WTC11 (cell line): Measurements from ENCODE around the gene KRT33A. TPM values are rescaled to one million over a fixed set of nuclear protein-coding genes. Genes with fewer than 3 reads are reported as not detected.

Experiments used
- ATAC-seq: fragments of 200-7000 bp; cut with Tn5 transposase; 2 replicates; pipeline ENCODE4 v1.10.0; 2021; ENCODE audit warnings: mild to moderate bottlenecking, moderate library complexity
- CTCF ChIA-PET: fragments of 300-600 bp; sonication (Branson Sonifier 250); formaldehyde crosslinking; loops from one replicate; lab custom pipeline; 2021; ENCODE audit warnings: antibody characterized with exemption; lab: Charles Lee
- POLR2A ChIA-PET: fragments of 350-600 bp; sonication (Branson Sonifier 250); formaldehyde crosslinking; loops from one replicate; lab custom pipeline; 2021; ENCODE audit warnings: antibody characterized with exemption; lab: Charles Lee
- DNase-seq: peaks from one replicate; pipeline ENCODE4 v3.0.0; 2021; ENCODE audit warnings: low spot score
- H3K27ac Mint-ChIP-seq: 2 replicates; pipeline ENCODE4 v1.8.0; 2021; ENCODE audit warnings: mixed read lengths
- H3K27me3 Mint-ChIP-seq: 2 replicates; pipeline ENCODE4 v1.8.0; 2021; ENCODE audit warnings: low read depth, mild to moderate bottlenecking, moderate library complexity, mixed read lengths
- H3K36me3 Mint-ChIP-seq: 2 replicates; pipeline ENCODE4 v1.8.0; 2021; ENCODE audit warnings: mixed read lengths
- H3K4me1 Mint-ChIP-seq: 2 replicates; pipeline ENCODE4 v1.8.0; 2022; ENCODE audit warnings: mixed read lengths
- H3K4me3 Mint-ChIP-seq: 2 replicates; pipeline ENCODE4 v1.8.0; 2021; ENCODE audit warnings: mild to moderate bottlenecking, moderate library complexity, mixed read lengths
- H3K9me3 Mint-ChIP-seq: 2 replicates; pipeline ENCODE4 v1.8.0; 2021; ENCODE audit warnings: mixed read lengths
- CDX4 ChIP-seq: fragments of 250-450 bp; sonication (Bioruptor Pico); IDR thresholded peaks from 2 replicates; pipeline ENCODE4 v1.9.0; 2021; ENCODE audit warnings: moderate library complexity, mild to moderate bottlenecking, inconsistent platforms, borderline replicate concordance
- CREB1 ChIP-seq: sonication (generic); formaldehyde crosslinking; IDR thresholded peaks from 2 replicates; pipeline ENCODE4 v1.8.0; 2023; ENCODE audit warnings: mild to moderate bottlenecking, missing genetic modification reagents
- CREM ChIP-seq: sonication (generic); formaldehyde crosslinking; IDR thresholded peaks from 2 replicates; pipeline ENCODE4 v1.8.1; 2022; ENCODE audit warnings: mild to moderate bottlenecking, missing genetic modification reagents, moderate library complexity
- IRF2 ChIP-seq: sonication (generic); formaldehyde crosslinking; IDR thresholded peaks from 2 replicates; pipeline ENCODE4 v1.8.0; 2022; ENCODE audit warnings: low read depth, missing genetic modification reagents, borderline replicate concordance
- SMAD4 ChIP-seq: sonication (generic); formaldehyde crosslinking; IDR thresholded peaks from 2 replicates; pipeline ENCODE4 v1.8.0; 2022; ENCODE audit warnings: mild to moderate bottlenecking, missing genetic modification reagents
- USF1 ChIP-seq: sonication (generic); formaldehyde crosslinking; IDR thresholded peaks from 2 replicates; pipeline ENCODE4 v1.8.0; 2022; ENCODE audit warnings: mild to moderate bottlenecking, missing genetic modification reagents
- ZNF219 ChIP-seq: sonication (generic); formaldehyde crosslinking; IDR thresholded peaks from 2 replicates; pipeline ENCODE4 v1.8.0; 2023; ENCODE audit warnings: missing genetic modification reagents, mild to moderate bottlenecking, borderline replicate concordance
- total RNA-seq: library from RNA; stranded (reverse); gene quantifications from 3 replicates; pipeline ENCODE4 v1.2.3, GENCODE V29; 2021
- TF ChIP-seq, protein P1 (sequence below): sonication (generic); formaldehyde crosslinking; IDR thresholded peaks from 2 replicates; pipeline ENCODE4 v1.8.1; 2023; ENCODE audit warnings: mild to moderate bottlenecking, missing genetic modification reagents, moderate library complexity
- TF ChIP-seq, protein P2 (sequence below): fragments of 250-450 bp; sonication (Bioruptor Pico); IDR thresholded peaks from 2 replicates; pipeline ENCODE4 v1.9.0; 2021; ENCODE audit warnings: mild to moderate bottlenecking, borderline replicate concordance
- TF ChIP-seq, protein P3 (sequence below): sonication (generic); formaldehyde crosslinking; IDR thresholded peaks from 2 replicates; pipeline ENCODE4 v1.8.0; 2023; ENCODE audit warnings: missing genetic modification reagents, mild to moderate bottlenecking, borderline replicate concordance

KRT33A gene
- total RNA-seq, 1 experiment from 2014 or later: not detected

GRCh38 chr17:41302981-41303380, 47.6 kb downstream of the KRT33A start (continued):
- TF ChIP-seq CDX4 (CRISPR knock-in tag): no peak
- no peak for TF ChIP-seq CREB1 (CRISPR knock-in tag)
- no peak for TF ChIP-seq USF1 (CRISPR knock-in tag)
- TF ChIP-seq ZNF219 (CRISPR knock-in tag): no peak
- TF ChIP-seq IRF2 (CRISPR knock-in tag): no peak
- TF ChIP-seq, protein P1, sequence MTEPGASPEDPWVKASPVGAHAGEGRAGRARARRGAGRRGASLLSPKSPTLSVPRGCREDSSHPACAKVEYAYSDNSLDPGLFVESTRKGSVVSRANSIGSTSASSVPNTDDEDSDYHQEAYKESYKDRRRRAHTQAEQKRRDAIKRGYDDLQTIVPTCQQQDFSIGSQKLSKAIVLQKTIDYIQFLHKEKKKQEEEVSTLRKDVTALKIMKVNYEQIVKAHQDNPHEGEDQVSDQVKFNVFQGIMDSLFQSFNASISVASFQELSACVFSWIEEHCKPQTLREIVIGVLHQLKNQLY: no peak
- TF ChIP-seq, protein P2, sequence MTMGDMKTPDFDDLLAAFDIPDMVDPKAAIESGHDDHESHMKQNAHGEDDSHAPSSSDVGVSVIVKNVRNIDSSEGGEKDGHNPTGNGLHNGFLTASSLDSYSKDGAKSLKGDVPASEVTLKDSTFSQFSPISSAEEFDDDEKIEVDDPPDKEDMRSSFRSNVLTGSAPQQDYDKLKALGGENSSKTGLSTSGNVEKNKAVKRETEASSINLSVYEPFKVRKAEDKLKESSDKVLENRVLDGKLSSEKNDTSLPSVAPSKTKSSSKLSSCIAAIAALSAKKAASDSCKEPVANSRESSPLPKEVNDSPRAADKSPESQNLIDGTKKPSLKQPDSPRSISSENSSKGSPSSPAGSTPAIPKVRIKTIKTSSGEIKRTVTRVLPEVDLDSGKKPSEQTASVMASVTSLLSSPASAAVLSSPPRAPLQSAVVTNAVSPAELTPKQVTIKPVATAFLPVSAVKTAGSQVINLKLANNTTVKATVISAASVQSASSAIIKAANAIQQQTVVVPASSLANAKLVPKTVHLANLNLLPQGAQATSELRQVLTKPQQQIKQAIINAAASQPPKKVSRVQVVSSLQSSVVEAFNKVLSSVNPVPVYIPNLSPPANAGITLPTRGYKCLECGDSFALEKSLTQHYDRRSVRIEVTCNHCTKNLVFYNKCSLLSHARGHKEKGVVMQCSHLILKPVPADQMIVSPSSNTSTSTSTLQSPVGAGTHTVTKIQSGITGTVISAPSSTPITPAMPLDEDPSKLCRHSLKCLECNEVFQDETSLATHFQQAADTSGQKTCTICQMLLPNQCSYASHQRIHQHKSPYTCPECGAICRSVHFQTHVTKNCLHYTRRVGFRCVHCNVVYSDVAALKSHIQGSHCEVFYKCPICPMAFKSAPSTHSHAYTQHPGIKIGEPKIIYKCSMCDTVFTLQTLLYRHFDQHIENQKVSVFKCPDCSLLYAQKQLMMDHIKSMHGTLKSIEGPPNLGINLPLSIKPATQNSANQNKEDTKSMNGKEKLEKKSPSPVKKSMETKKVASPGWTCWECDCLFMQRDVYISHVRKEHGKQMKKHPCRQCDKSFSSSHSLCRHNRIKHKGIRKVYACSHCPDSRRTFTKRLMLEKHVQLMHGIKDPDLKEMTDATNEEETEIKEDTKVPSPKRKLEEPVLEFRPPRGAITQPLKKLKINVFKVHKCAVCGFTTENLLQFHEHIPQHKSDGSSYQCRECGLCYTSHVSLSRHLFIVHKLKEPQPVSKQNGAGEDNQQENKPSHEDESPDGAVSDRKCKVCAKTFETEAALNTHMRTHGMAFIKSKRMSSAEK: no peak
- TF ChIP-seq CREM (CRISPR knock-in tag): no peak
- TF ChIP-seq SMAD4 (CRISPR knock-in tag): no peak

- peaks cover 7% of the 10 kb centered on the region; the same call in 1 of the 2 replicates for H3K4me1 Mint-ChIP-seq
- ChIA-PET POLR2A (no interaction called here), CTCF (interaction anchor here (1.0 kb wide), 1 partner anchor 394 kb away, joined by 3 read pairs; no protein-coding TSS in a partner anchor)
- H3K27me3 Mint-ChIP-seq: no peaks in the 10 kb centered on the region; the same call in none of the 2 replicates
- no peak within 1 kb of the TSS for H3K4me3 Mint-ChIP-seq
- no peak within 1 kb of the TSS for H3K27ac Mint-ChIP-seq
- TF ChIP-seq, protein P3, sequence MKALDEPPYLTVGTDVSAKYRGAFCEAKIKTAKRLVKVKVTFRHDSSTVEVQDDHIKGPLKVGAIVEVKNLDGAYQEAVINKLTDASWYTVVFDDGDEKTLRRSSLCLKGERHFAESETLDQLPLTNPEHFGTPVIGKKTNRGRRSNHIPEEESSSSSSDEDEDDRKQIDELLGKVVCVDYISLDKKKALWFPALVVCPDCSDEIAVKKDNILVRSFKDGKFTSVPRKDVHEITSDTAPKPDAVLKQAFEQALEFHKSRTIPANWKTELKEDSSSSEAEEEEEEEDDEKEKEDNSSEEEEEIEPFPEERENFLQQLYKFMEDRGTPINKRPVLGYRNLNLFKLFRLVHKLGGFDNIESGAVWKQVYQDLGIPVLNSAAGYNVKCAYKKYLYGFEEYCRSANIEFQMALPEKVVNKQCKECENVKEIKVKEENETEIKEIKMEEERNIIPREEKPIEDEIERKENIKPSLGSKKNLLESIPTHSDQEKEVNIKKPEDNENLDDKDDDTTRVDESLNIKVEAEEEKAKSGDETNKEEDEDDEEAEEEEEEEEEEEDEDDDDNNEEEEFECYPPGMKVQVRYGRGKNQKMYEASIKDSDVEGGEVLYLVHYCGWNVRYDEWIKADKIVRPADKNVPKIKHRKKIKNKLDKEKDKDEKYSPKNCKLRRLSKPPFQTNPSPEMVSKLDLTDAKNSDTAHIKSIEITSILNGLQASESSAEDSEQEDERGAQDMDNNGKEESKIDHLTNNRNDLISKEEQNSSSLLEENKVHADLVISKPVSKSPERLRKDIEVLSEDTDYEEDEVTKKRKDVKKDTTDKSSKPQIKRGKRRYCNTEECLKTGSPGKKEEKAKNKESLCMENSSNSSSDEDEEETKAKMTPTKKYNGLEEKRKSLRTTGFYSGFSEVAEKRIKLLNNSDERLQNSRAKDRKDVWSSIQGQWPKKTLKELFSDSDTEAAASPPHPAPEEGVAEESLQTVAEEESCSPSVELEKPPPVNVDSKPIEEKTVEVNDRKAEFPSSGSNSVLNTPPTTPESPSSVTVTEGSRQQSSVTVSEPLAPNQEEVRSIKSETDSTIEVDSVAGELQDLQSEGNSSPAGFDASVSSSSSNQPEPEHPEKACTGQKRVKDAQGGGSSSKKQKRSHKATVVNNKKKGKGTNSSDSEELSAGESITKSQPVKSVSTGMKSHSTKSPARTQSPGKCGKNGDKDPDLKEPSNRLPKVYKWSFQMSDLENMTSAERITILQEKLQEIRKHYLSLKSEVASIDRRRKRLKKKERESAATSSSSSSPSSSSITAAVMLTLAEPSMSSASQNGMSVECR (CRISPR knock-in tag): no peak
- DNase-seq (no peak), ATAC-seq (no peak)
- H3K9me3 Mint-ChIP-seq: peaks cover 6% of the 10 kb centered on the region; the same call in 1 of the 2 replicates
- no peaks in the 10 kb centered on the region for H3K36me3 Mint-ChIP-seq
Measured at GRCh38 chr17:41301916-41302901, 48.4 kb downstream of the KRT33A start, which contains the start of gene KRTAP29-1. KRTAP29-1 (minus strand) TSS chr17:41302851; CDS start chr17:41302851, 0 bp downstream.
